Skin of body (tissue), 2 donors: ENCODE data around the gene LCLAT1. TPM values are rescaled to one million over a fixed set of nuclear protein-coding genes. Genes with fewer than 3 reads are reported as not detected.
"Not testable (repeated sequence)": the region's sequence is repeated elsewhere in the genome, so short reads cannot be mapped to it uniquely, and the experiment has no call there.

Source experiments
- DNase-seq: peaks from one replicate; lab custom pipeline; 2025; lab: John Stamatoyannopoulos, UW
- total RNA-seq: library from RNA; depleted of rRNA; stranded (reverse); fragments of >200 nt; gene quantifications from one replicate; pipeline ENCODE4 v1.2.3, GENCODE V29; 2014

Gene LCLAT1
- total RNA-seq, 1 donor from 2014 or later: 14.5 TPM

- no peak for DNase-seq
Observed at GRCh38 chr2:30454571-30454970, 7.5 kb downstream of the LCLAT1 start.

- no peak for DNase-seq
Observed at GRCh38 chr2:30455114-30455738, 8.2 kb downstream of the LCLAT1 start.

GRCh38 chr2:30456106-30456505 lies 9.1 kb downstream of the LCLAT1 start:
- no peak for DNase-seq

- no peak for DNase-seq
Observed at GRCh38 chr2:30456579-30456978, 9.5 kb downstream of the LCLAT1 start.

- DNase-seq: no peak
Observed at GRCh38 chr2:30457296-30457695, 10.2 kb downstream of the LCLAT1 start.

GRCh38 chr2:30459140-30459539 lies 12.1 kb downstream of the LCLAT1 start:
- no peak for DNase-seq

GRCh38 chr2:30462131-30462857 lies 15.2 kb downstream of the LCLAT1 start:
- no peak for DNase-seq

GRCh38 chr2:30463535-30463934 lies 16.5 kb downstream of the LCLAT1 start:
- no peak for DNase-seq

GRCh38 chr2:30464544-30465170 lies 17.6 kb downstream of the LCLAT1 start:
- DNase-seq: no peak

- no peak for DNase-seq
Observed at GRCh38 chr2:30465171-30465545, 18.1 kb downstream of the LCLAT1 start.

- DNase-seq: no peak
Observed at GRCh38 chr2:30466216-30466615, 19.2 kb downstream of the LCLAT1 start.

GRCh38 chr2:30467062-30467826 lies 20.2 kb downstream of the LCLAT1 start:
- not testable (repeated sequence) for DNase-seq

GRCh38 chr2:30470426-30470825 lies 23.4 kb downstream of the LCLAT1 start:
- DNase-seq: no peak

- DNase-seq: no peak
Observed at GRCh38 chr2:30472326-30472725, 25.3 kb downstream of the LCLAT1 start.

GRCh38 chr2:30475542-30475941 lies 28.5 kb downstream of the LCLAT1 start:
- no peak for DNase-seq

GRCh38 chr2:30476636-30477035 lies 29.6 kb downstream of the LCLAT1 start:
- DNase-seq: no peak

GRCh38 chr2:30480703-30481322 lies 33.8 kb downstream of the LCLAT1 start:
- DNase-seq: no peak

GRCh38 chr2:30481323-30481800 lies 34.3 kb downstream of the LCLAT1 start:
- DNase-seq: no peak

GRCh38 chr2:30482011-30482410 lies 35.0 kb downstream of the LCLAT1 start:
- no peak for DNase-seq

- no peak for DNase-seq
Observed at GRCh38 chr2:30484145-30484544, 37.1 kb downstream of the LCLAT1 start.

- no peak for DNase-seq
Observed at GRCh38 chr2:30484995-30485394, 37.9 kb downstream of the LCLAT1 start.
